Measurements from ENCODE around the gene COP1.

The COP1 gene

DNA sequence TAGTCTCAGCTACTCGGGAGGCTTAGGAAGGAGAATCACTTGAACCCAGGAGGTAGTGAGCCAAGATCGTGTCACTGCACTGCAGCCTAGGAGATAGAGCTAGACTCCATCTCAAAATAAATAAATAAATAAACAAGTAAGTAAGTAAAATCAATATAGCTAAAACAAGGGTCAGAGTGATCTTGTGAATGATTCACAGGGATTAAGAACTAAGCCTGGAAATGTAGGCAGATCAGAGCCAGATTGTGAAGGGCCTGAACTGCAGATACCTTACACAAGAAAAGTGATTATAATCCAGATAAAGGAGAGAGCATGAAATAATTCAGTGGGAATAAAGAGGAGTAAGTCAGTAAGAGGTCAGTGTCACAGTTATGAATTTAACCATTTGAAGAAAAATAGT lies 41.5 kb downstream of the COP1 start:
- no peak overlapping the region for H3K27ac ChIP-seq
- no peak overlapping the region for H3K4me3 ChIP-seq
- TF ChIP-seq, protein P1, sequence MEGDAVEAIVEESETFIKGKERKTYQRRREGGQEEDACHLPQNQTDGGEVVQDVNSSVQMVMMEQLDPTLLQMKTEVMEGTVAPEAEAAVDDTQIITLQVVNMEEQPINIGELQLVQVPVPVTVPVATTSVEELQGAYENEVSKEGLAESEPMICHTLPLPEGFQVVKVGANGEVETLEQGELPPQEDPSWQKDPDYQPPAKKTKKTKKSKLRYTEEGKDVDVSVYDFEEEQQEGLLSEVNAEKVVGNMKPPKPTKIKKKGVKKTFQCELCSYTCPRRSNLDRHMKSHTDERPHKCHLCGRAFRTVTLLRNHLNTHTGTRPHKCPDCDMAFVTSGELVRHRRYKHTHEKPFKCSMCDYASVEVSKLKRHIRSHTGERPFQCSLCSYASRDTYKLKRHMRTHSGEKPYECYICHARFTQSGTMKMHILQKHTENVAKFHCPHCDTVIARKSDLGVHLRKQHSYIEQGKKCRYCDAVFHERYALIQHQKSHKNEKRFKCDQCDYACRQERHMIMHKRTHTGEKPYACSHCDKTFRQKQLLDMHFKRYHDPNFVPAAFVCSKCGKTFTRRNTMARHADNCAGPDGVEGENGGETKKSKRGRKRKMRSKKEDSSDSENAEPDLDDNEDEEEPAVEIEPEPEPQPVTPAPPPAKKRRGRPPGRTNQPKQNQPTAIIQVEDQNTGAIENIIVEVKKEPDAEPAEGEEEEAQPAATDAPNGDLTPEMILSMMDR (IDR thresholded peaks at IDR 0.05): no peak
- DNase-seq (ENCODE audit: low spot score): no peak

DNA sequence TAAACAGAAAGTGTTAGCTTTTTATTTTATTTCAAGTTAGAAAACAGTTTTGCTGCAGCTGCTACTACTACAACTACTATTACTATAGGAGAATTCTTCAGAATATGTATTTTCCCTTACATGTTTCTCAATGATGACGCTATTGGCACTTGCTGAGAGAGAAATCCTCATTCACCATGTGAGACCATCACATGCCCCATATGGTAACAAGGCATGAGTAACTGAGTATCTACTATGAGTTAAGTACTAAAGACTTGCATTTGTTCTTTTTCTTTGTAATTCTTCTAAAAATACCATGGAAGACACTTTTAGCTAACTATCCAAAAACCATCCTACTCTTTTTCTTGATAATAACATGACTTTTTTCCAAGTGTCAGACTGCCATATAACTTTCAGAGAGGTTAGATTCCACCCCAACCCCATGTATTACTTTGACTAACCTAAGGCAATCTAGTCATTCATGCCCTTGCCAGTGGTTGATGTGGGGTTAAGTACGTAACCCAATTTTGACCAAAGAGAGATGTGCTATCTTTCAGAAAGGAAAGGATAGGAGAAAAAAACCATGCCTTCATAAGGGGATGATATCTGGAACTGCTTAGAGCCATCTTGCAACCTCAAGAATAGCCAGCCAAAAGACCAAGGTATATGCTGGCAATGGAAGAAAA lies 42.9 kb downstream of the COP1 start:
- TF ChIP-seq, protein P1 (IDR thresholded peaks at IDR 0.05): no peak
- DNase-seq (ENCODE audit: low spot score): no peak
- no peak overlapping the region for H3K27ac ChIP-seq
- no peak overlapping the region for H3K4me3 ChIP-seq

DNA sequence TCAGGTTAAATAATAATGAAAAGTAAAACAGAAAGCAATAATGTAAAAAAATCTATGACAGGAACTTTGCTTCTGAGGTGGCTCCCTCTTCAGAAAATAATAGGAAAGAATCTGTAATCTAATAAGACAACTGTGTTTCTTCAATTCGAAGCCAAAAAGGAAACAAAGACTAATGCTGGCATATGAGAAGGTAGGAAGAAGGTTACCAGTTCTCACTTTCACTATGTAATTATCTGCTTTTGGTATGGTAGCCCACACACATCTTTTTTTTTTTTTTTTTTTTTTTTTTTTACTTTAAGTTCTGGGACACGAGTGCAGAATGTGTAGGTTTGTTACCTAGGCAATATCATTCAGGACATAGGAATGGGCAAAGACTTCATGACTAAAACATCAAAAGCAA lies 47.1 kb downstream of the COP1 start:
- TF ChIP-seq, protein P1 (IDR thresholded peaks at IDR 0.05): no peak
- Histone ChIP-seq H3K4me3 (no peak overlapping the region), H3K27ac (no peak overlapping the region)
- DNase-seq (ENCODE audit: low spot score): no peak

DNA sequence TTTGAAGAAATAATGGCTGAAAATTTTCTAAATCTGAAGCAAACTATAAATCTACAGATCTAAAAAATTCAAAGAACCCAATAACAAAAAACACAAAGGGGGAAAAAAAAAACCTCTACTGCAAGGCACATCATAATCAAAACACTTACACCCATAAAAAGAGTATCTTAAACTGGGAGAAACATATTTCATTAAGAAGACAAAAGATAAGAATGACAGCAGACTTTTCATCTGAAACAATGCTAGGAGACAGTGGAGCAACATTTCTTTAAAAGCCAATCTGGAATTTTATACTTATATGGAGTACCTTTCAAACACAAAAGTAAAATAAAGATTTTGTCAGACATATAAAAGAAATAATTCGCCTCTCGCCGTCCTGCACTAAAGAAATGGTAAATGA lies 49.1 kb downstream of the COP1 start:
- H3K27ac ChIP-seq: no peak overlapping the region
- TF ChIP-seq, protein P1 (IDR thresholded peaks at IDR 0.05): no peak
- DNase-seq (ENCODE audit: low spot score): no peak
- no peak overlapping the region for H3K4me3 ChIP-seq

DNA sequence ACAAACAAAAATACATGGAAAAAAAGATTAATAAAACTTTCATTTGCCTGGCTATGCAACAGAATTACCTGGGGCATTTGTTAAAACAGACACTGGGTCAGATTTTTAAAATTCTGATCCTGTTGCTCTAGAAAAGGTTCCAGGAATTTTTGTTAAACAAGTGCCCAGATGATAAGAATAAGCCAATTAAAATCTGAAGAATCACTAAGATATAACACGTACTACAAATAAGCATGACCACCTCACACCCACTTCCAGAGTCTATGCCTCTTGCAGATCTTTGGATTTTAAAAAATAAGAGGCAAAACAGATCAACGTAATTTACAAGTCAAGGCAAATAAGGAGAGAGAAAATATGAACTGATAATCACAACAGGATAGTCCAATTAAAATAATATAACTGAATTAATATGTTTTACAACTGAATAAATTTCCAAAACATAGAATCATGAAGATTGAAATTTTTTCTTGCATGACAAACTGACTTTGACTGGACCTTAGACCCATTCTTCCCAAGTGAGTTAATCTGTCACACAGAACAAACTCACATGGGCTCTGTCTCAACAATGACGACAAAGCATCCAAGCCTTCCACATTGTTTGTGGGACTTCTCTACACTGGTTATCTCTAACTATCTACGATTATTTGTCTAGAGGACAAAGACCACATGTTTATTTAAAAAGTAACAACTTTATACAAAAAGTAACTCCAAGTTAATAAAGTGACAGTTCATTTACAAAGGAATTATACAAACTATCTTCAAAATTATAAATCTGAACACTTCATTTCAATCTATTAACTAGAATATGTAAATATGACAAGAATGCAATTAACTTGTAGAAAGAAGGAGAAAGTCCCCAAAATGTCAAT lies 56.9 kb downstream of the COP1 start:
- no peak overlapping the region for H3K4me3 ChIP-seq
- DNase-seq (ENCODE audit: low spot score): no peak
- no peak overlapping the region for H3K27ac ChIP-seq
- TF ChIP-seq, protein P1 (IDR thresholded peaks at IDR 0.05): no peak

DNA sequence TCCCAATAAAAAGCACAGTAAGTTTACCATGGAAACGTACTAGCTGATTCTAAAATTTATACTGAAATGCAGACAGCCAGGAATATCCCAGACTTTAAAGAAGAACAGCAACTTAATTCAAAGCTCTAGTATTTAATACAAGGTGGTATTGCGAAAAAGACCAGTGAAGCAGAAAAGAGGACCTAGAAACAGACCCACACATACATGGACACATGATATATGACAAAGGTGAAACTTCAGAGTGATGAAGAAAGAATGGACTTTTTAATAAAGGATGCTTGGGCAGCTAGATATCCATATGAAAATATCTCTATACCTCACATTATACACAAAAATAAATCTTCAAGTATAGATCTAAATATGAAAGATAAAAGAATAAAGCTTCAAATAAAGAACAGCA lies 62.6 kb downstream of the COP1 start:
- no peak overlapping the region for H3K27ac ChIP-seq
- DNase-seq (ENCODE audit: low spot score): no peak
- TF ChIP-seq, protein P1 (IDR thresholded peaks at IDR 0.05): no peak
- H3K4me3 ChIP-seq: no peak overlapping the region

DNA sequence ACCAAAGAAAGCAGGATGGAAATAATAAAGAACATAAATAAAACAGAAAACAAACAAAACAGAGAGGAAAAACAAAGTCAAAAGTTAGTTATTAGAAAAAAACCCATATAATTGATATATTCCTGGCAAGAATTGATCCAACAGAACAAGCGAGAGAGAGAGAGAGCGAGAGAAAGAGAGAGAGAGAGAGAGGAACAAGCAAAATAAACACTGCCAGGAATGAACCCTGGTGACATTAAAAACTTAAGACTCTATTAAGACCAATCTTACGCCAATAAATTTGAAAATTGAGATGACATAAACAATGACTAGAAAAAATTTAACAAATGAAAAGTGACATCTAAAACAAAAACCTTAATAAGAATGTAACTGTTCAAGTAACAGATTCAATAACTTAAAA lies 64.1 kb downstream of the COP1 start:
- TF ChIP-seq, protein P1 (IDR thresholded peaks at IDR 0.05): no peak
- no peak for DNase-seq (ENCODE audit: low spot score)
- H3K27ac ChIP-seq: no peak overlapping the region
- H3K4me3 ChIP-seq: no peak overlapping the region

All from coronary artery (tissue), 2 donors.